GM15510 (cell line): ENCODE results near the gene LRRC9.
A peak's percentile ranks its signal among the peaks of the same experiment; 100 is the strongest.

Experiments used
- POLR2A ChIP-seq: IDR thresholded peaks from 3 replicates; pipeline ENCODE4 v1.6.1; 2011; ENCODE audit warnings: borderline replicate concordance; ENCODE audit not compliant: insufficient read length; ENCODE audit errors: extremely low read depth

The LRRC9 gene

GRCh38 chr14:60089221-60089620, 169.3 kb downstream of the LRRC9 start:
- no peak for TF ChIP-seq POLR2A

GRCh38 chr14:60090864-60091519, 171.0 kb downstream of the LRRC9 start:
- TF ChIP-seq POLR2A = no peak

- TF ChIP-seq POLR2A = peak; percentile 96
Observed at GRCh38 chr14:60091550-60092525, 171.9 kb downstream of the LRRC9 start, which contains the start of gene PCNX4. PCNX4 (plus strand) TSS chr14:60091923; CDS start chr14:60107639, 15,716 bp downstream.

- no peak for TF ChIP-seq POLR2A
Observed at GRCh38 chr14:60092526-60092920, 172.6 kb downstream of the LRRC9 start.

GRCh38 chr14:60093080-60093479, 173.1 kb downstream of the LRRC9 start:
- TF ChIP-seq POLR2A = no peak

GRCh38 chr14:60093606-60094005, 173.7 kb downstream of the LRRC9 start:
- TF ChIP-seq POLR2A = no peak

GRCh38 chr14:60094306-60094897, 174.5 kb downstream of the LRRC9 start:
- no peak for TF ChIP-seq POLR2A

GRCh38 chr14:60095231-60095630, 175.3 kb downstream of the LRRC9 start:
- TF ChIP-seq POLR2A = no peak

- TF ChIP-seq POLR2A = no peak
Observed at GRCh38 chr14:60095781-60096450, 176.0 kb downstream of the LRRC9 start.

- TF ChIP-seq POLR2A = no peak
Observed at GRCh38 chr14:60097974-60098373, 178.0 kb downstream of the LRRC9 start.

GRCh38 chr14:60101786-60102185, 181.8 kb downstream of the LRRC9 start:
- TF ChIP-seq POLR2A = no peak

- TF ChIP-seq POLR2A = no peak
Observed at GRCh38 chr14:60102389-60102788, 182.4 kb downstream of the LRRC9 start.

GRCh38 chr14:60106339-60106738, 186.4 kb downstream of the LRRC9 start:
- no peak for TF ChIP-seq POLR2A

- TF ChIP-seq POLR2A = no peak
Observed at GRCh38 chr14:60107477-60107876, 187.5 kb downstream of the LRRC9 start.

GRCh38 chr14:60111732-60112131, 191.8 kb downstream of the LRRC9 start:
- no peak for TF ChIP-seq POLR2A
